H9 (cell line): ENCODE results near the gene ANKRD42. TPM values are rescaled to one million over a fixed set of nuclear protein-coding genes. Genes with fewer than 3 reads are reported as not detected.

Experiments
- DNase-seq: peaks from one replicate; pipeline ENCODE4 v3.0.0-alpha.2; 2017
- H2AFZ ChIP-seq: one replicate; pipeline ENCODE4 v1.6.1; 2013; ENCODE audit warnings: mild to moderate bottlenecking, low read length, control low read depth, moderate library complexity
- H2AK5ac ChIP-seq: 2 replicates; pipeline ENCODE4 v1.6.1; 2013; ENCODE audit warnings: low read length, control low read depth, mixed read lengths; ENCODE audit not compliant: insufficient read length
- H2BK120ac ChIP-seq: one replicate; pipeline ENCODE4 v1.6.1; 2013; ENCODE audit warnings: low read depth, mild to moderate bottlenecking, low read length, control low read depth, inconsistent platforms; ENCODE audit not compliant: poor library complexity, severe bottlenecking
- H2BK12ac ChIP-seq: 2 replicates; pipeline ENCODE4 v1.6.1; 2013; ENCODE audit warnings: low read length, control low read depth, mixed read lengths, low read depth; ENCODE audit not compliant: insufficient read length
- H2BK15ac ChIP-seq: 2 replicates; pipeline ENCODE4 v1.6.1; 2013; ENCODE audit warnings: low read depth, low read length, control low read depth
- H2BK20ac ChIP-seq: one replicate; pipeline ENCODE4 v1.6.1; 2013; ENCODE audit warnings: low read depth, mild to moderate bottlenecking, low read length, control low read depth, inconsistent platforms; ENCODE audit not compliant: poor library complexity, severe bottlenecking
- H2BK5ac ChIP-seq: 2 replicates; pipeline ENCODE4 v1.6.1; 2013; ENCODE audit warnings: low read length, control low read depth, mixed read lengths; ENCODE audit not compliant: insufficient read length
- H3K14ac ChIP-seq: 2 replicates; pipeline ENCODE4 v1.6.1; 2013; ENCODE audit warnings: low read length, control low read depth; ENCODE audit not compliant: insufficient read depth
- H3K18ac ChIP-seq: 2 replicates; pipeline ENCODE4 v1.6.1; 2013; ENCODE audit warnings: low read depth, mild to moderate bottlenecking, mixed read lengths, low read length, control low read depth; ENCODE audit not compliant: insufficient read length
- H3K23ac ChIP-seq: 2 replicates; pipeline ENCODE4 v1.6.1; 2013; ENCODE audit warnings: low read length, control low read depth, mixed read lengths, low read depth; ENCODE audit not compliant: insufficient read length
- H3K23me2 ChIP-seq: 2 replicates; pipeline ENCODE4 v1.6.1; 2013; ENCODE audit warnings: low read depth, mild to moderate bottlenecking, mixed read lengths, low read length, control low read depth; ENCODE audit not compliant: insufficient read length, poor library complexity, severe bottlenecking
- H3K27ac ChIP-seq: 2 replicates; pipeline ENCODE4 v1.5.1; 2013; ENCODE audit warnings: low read length, control low read depth, mixed read lengths, low read depth; ENCODE audit not compliant: insufficient read length
- H3K27me3 ChIP-seq: 2 replicates; pipeline ENCODE4 v1.6.1; 2013; ENCODE audit warnings: low read length, control low read depth, inconsistent platforms; ENCODE audit not compliant: insufficient read depth
- H3K4ac ChIP-seq: 2 replicates; pipeline ENCODE4 v1.6.1; 2013; ENCODE audit warnings: low read depth, mild to moderate bottlenecking, control low read depth, inconsistent platforms, low read length, moderate library complexity
- H3K4me1 ChIP-seq: 2 replicates; pipeline ENCODE4 v1.6.1; 2013; ENCODE audit warnings: low read length, control low read depth, inconsistent platforms; ENCODE audit not compliant: insufficient read depth
- H3K4me2 ChIP-seq: 2 replicates; pipeline ENCODE4 v1.6.1; 2013; ENCODE audit warnings: low read length, control low read depth, mixed read lengths; ENCODE audit not compliant: insufficient read length, insufficient read depth
- H3K56ac ChIP-seq: 2 replicates; pipeline ENCODE4 v1.6.1; 2013; ENCODE audit warnings: low read depth, mild to moderate bottlenecking, mixed read lengths, low read length, control low read depth; ENCODE audit not compliant: insufficient read length
- H3K79me1 ChIP-seq: 2 replicates; pipeline ENCODE4 v1.6.1; 2013; ENCODE audit warnings: low read depth, mild to moderate bottlenecking, moderate library complexity, low read length, control low read depth, inconsistent platforms; ENCODE audit not compliant: insufficient read depth, poor library complexity, severe bottlenecking
- H3K79me2 ChIP-seq: 2 replicates; pipeline ENCODE4 v1.6.1; 2013; ENCODE audit warnings: low read length, control low read depth, inconsistent platforms; ENCODE audit not compliant: insufficient read depth
- H3K9ac ChIP-seq: 2 replicates; pipeline ENCODE4 v1.6.1; 2013; ENCODE audit warnings: low read length, control low read depth, mixed read lengths; ENCODE audit not compliant: insufficient read length; ENCODE audit errors: extremely low read depth
- H3K9me3 ChIP-seq: one replicate; pipeline ENCODE4 v1.6.1; 2013; ENCODE audit warnings: low read depth, low read length, inconsistent platforms; ENCODE audit not compliant: control insufficient read depth
- H3T11ph ChIP-seq: one replicate; pipeline ENCODE4 v1.6.1; 2013; ENCODE audit warnings: mild to moderate bottlenecking, low read length, control low read depth, inconsistent platforms
- H4K20me1 ChIP-seq: one replicate; pipeline ENCODE4 v1.6.1; 2013; ENCODE audit not compliant: control insufficient read depth, insufficient read length, insufficient read depth
- H4K5ac ChIP-seq: 2 replicates; pipeline ENCODE4 v1.6.1; 2013; ENCODE audit warnings: low read depth, mild to moderate bottlenecking, mixed read lengths, low read length, control low read depth; ENCODE audit not compliant: insufficient read length
- H4K8ac ChIP-seq: replicated peaks from 2 replicates; pipeline ENCODE4 v1.6.1; 2013; ENCODE audit warnings: low read length, control low read depth, mixed read lengths, low read depth; ENCODE audit not compliant: insufficient read length
- H4K91ac ChIP-seq: 2 replicates; pipeline ENCODE4 v1.6.1; 2013; ENCODE audit warnings: low read depth, mild to moderate bottlenecking, moderate library complexity, mixed read lengths, low read length, control low read depth; ENCODE audit not compliant: insufficient read length
- H3K27ac Mint-ChIP-seq, 3 experiments: 2 replicates in 2 of 3; 3 replicates in 1 of 3; pipeline ENCODE4 v1.8.0; 2020 to 2021; ENCODE audit warnings: mixed read lengths in 3 of 3, mild to moderate bottlenecking in 1 of 3, moderate library complexity in 1 of 3
- H3K27me3 Mint-ChIP-seq: 2 replicates; pipeline ENCODE4 v1.8.0; 2021; ENCODE audit warnings: low read depth, mild to moderate bottlenecking, moderate library complexity, mixed read lengths
- H3K36me3 Mint-ChIP-seq, 3 experiments: 2 replicates in 2 of 3; 3 replicates in 1 of 3; pipeline ENCODE4 v1.8.0; 2020 to 2021; ENCODE audit warnings: low read depth in 3 of 3, mixed read lengths in 3 of 3; ENCODE audit not compliant: insufficient read depth in 1 of 3
- H3K4me1 Mint-ChIP-seq, 2 experiments: 2 replicates each; pipeline ENCODE4 v1.8.0; 2020; ENCODE audit warnings: mixed read lengths in 2 of 2
- H3K4me3 Mint-ChIP-seq, 2 experiments: 2 replicates in 1 of 2; 3 replicates in 1 of 2; pipeline ENCODE4 v1.8.0; 2020 to 2021; ENCODE audit warnings: mild to moderate bottlenecking in 2 of 2, mixed read lengths in 2 of 2, moderate library complexity in 1 of 2
- H3K9me3 Mint-ChIP-seq, 2 experiments: 2 replicates in 1 of 2; 3 replicates in 1 of 2; pipeline ENCODE4 v1.8.0; 2020; ENCODE audit warnings: mild to moderate bottlenecking in 2 of 2, mixed read lengths in 2 of 2, moderate library complexity in 1 of 2
- CTCF ChIP-seq: fragments of 200-600 bp; sonication (generic); conservative IDR thresholded peaks from 3 replicates; pipeline ENCODE4 v1.8.0; 2021; ENCODE audit warnings: antibody characterized with exemption, mild to moderate bottlenecking
- WGBS: extraction: QIAGEN DNeasy Blood & Tissue Kit; methylation state at CpG from one replicate; pipeline ENCODE4 v1.1.7; 2013; ENCODE audit warnings: missing lambda C conversion rate, low lambda C conversion rate, mixed read lengths; ENCODE audit not compliant: insufficient read length; ENCODE audit errors: extremely low coverage; 5-methylcytosine and 5-hydroxymethylcytosine counted together
- total RNA-seq: library from RNA; stranded (reverse); gene quantifications from 2 replicates; pipeline ENCODE4 v1.2.1, GENCODE V29; 2021

The ANKRD42 gene
- total RNA-seq, 1 experiment from 2014 or later = 4.9 TPM

DNA sequence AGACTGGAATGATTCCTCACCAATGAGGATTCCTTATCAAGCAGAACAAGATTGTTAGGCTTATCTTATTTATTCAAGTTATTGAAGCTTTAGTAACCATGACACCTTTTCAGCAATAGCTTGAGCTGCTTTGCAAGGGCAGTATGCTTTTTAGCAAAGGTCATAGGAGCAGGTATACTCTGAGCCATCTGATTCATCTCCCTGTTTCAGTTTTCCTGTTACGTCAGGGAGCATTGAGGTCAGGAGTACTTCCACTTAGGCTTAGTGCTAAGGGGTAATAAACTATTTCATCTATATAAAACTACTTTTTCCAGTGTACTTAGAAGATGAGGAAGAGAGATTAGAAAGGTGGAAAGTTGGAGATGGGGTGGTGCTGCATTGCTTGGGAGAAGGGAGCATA is 17.7 kb upstream of the ANKRD42 start:
- Histone ChIP-seq H2BK120ac (no peak overlapping the region), H3K56ac (no peak overlapping the region), H2BK20ac (no peak overlapping the region), H2BK12ac (no peak overlapping the region), H3K4me2 (no peak overlapping the region), H3K27ac (no peak overlapping the region), H3K9ac (no peak overlapping the region), H3K23me2 (no peaks in the 10 kb centered on the region), H3K27me3 (no peaks in the 10 kb centered on the region), H3K4me1 (no peaks in the 10 kb centered on the region), H3K14ac (no peak overlapping the region), H4K91ac (no peak overlapping the region), H3K79me1 (peaks cover 4% of the 10 kb centered on the region), H2AFZ (no peak overlapping the region), H3K23ac (no peak overlapping the region), H2BK5ac (no peak overlapping the region), H3K4ac (no peak overlapping the region), H3K18ac (no peak overlapping the region), H4K5ac (no peak overlapping the region), H3K9me3 (no peaks in the 10 kb centered on the region), H2AK5ac (no peak overlapping the region), H2BK15ac (no peak overlapping the region), H4K20me1 (no peaks in the 10 kb centered on the region), H4K8ac (no peak overlapping the region), H3T11ph (no peak overlapping the region), H3K79me2 (peaks cover 10% of the 10 kb centered on the region; the same call in 1 of the 2 replicates)
- H3K4me3 Mint-ChIP-seq = no peak overlapping the region
- TF ChIP-seq CTCF = no peak
- no peak overlapping the region for H3K27ac Mint-ChIP-seq
- peaks cover 20 to 73% (median 57%) of the 10 kb centered on the region in 3 experiments for H3K36me3 Mint-ChIP-seq
- no peaks in the 10 kb centered on the region for H3K27me3 Mint-ChIP-seq
- no peaks in the 10 kb centered on the region for H3K9me3 Mint-ChIP-seq
- no peak for DNase-seq
- WGBS = no CpG with 5 or more reads among the region's 1 CpG
- H3K4me1 Mint-ChIP-seq = 0 out of 4 replicates have a peak, but pooled peaks cover 0 to 4% of the 10 kb centered on the region in 2 experiments
